H1 (cell line): ENCODE data around the gene ZNF804B. TPM values are rescaled to one million over a fixed set of nuclear protein-coding genes. Genes with fewer than 3 reads are reported as not detected.

Experiments
- CHD7 ChIP-seq: fragments of 300-600 bp; sonication (generic); IDR thresholded peaks from 2 replicates; pipeline ENCODE4 v1.7.1; 2012; ENCODE audit warnings: low read length, moderate library complexity, mild to moderate bottlenecking, inconsistent platforms; ENCODE audit not compliant: insufficient replicate concordance
- HDAC6 ChIP-seq: IDR thresholded peaks from one replicate; pipeline ENCODE4 v1.7.1; 2012; ENCODE audit warnings: low read depth, mild to moderate bottlenecking, inconsistent platforms, low read length, moderate library complexity
- polyA plus RNA-seq, 7 experiments: library from polyadenylated mRNA; depleted of rRNA in 3 of 7; stranded (reverse) in 5 of 7; unstranded in 2 of 7; fragments of >200 nt in 5 of 7; fragments of 200-250 nt in 2 of 7; gene quantifications; 1 replicate in 5 of 7; 2 replicates in 1 of 7; 4 replicates in 1 of 7; pipeline versions ENCODE4 v1.2.1 to v1.2.3, GENCODE V29; 2011 to 2013; ENCODE audit warnings: missing spikeins in 2 of 7, mixed read lengths in 2 of 7
- total RNA-seq: library from RNA; stranded (reverse); fragmentation: NEBNext Ultra II Directional; extraction: Animal tissue kit (Norgen Biotek cat#: 25700); gene quantifications from 2 replicates; pipeline ENCODE4 v1.2.1, GENCODE V29; 2021

ZNF804B gene
- total and polyA plus RNA-seq, 2 of the 8 experiments (the other 6 are each of a cell fraction or from before 2014, with no cell fraction given) = not detected

DNA sequence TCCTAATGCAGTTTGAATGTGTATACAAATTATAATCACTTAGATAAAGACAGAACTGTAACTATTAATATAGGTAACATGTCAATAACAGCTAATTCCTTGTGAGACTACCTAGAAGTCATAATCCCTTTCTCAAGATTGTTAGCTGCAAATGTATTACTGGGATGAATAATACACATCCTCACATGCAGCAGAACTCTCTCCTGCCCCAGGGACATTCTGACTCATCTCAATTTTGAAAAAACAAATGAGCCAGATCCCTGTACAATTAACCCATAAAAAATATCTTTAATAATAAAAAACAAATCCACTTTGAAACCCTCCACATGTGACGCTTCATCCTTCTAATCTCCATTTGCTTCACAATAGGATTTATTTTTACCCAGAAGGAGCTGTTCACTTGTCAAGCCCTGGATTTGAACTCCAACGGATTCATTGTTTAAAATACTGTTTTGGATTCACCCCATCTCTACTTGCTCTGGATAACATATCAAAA, 464.4 kb downstream of the ZNF804B start (continued):
- TF ChIP-seq CHD7 = no peak
- TF ChIP-seq HDAC6 = no peak
